ENCODE data around the gene KDR.

KDR gene

DNA sequence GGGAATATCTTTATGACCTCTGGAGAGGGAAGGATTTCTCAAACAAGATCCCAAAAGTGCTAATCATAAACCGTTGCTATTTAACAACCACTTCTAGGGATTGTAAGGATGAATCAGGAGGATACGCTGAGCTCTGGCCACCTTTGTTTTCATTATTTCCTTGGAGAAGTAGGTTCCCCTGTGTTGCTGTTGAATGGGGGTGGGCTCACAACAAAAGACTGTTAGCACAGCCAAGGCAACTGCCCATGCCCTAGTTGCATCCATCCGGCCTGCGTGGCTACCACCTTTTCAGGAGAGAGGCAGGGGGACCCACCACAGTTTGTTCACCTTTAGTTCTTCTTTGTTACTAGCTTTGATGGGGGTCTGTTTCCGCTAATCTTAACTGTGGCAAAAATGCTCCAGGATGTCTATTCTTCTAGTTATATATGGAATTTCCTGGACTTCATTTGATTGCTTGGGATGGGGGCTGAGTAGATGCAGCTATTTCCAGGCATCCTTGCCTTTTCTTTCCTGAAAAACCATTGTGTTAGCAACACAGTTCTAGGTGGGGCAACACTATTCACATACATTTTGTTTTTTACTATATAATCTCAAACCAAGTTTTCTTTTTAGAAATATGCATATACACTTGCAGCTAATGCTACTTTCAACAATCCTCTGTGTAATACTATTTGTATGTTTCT lies 95.4 kb downstream of the KDR start:
- no peak for DNase-seq (ENCODE audit: low read depth in 2 of 2)

DNA sequence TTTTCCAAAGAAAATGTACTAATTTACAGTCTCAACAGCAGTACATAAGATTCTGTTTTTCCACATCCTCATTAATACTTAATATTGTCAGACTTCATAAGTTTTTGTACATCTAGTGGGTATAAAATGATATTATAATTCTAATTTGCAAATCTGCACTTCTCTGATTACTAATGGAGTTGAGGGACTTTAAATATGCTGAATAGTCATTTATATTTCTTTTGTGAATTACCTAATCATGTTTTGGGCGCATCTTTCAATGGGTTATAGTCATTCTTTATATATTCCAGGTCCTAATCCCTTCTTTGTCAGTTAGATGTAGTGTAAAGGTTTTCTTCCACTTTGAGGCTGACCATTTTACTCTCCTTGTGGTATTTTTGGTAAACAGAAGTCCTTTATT lies 96.1 kb downstream of the KDR start:
- DNase-seq (ENCODE audit: low read depth in 2 of 2) = no peak

All from stimulated activated CD4-positive, alpha-beta T cell treated with anti-CD3 and anti-CD28 coated beads, Interleukin-12 subunit alpha, Interleukin-12 subunit beta, amount 100 ng/mL, for 24 hours (primary cell).